ENCODE results near the gene MACROD1. TPM values are rescaled to one million over a fixed set of nuclear protein-coding genes. Genes with fewer than 3 reads are reported as not detected.
"Not testable (repeated sequence)": the region's sequence is repeated elsewhere in the genome, so short reads cannot be mapped to it uniquely, and the experiment has no call there.

Gene MACROD1
- total RNA-seq, 1 donor from 2014 or later = 29.6 TPM

DNA sequence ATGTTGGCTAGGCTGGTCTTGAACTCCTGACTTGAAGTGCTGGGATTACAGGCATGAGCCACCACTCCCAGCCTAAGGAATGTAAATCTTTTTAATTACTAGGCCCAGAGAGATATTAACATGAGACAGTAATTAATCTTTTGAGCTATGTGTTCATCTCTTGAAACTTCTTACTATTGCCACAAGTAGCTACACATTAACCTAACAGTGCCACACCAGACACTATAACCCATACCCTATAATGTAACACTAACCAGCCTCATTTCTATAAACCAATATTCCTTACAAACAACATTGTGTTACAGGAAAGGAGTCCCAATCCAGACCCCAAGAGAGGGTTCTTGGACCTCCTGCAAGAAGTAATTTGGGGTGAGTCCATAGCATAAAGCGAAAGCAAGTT, 199.5 kb downstream of the MACROD1 start:
- Mint-ChIP-seq H3K4me3 (ENCODE audit: unreplicated experiment) (no peak overlapping the region), H3K9me3 (ENCODE audit: unreplicated experiment) (no peaks in the 10 kb centered on the region), H3K27me3 (ENCODE audit: unreplicated experiment) (no peaks in the 10 kb centered on the region), H3K4me1 (ENCODE audit: unreplicated experiment) (peaks cover 3% of the 10 kb centered on the region), H3K27ac (ENCODE audit: unreplicated experiment) (no peak overlapping the region), H3K36me3 (ENCODE audit: unreplicated experiment) (no peaks in the 10 kb centered on the region)
- DNase-seq (ENCODE audit: extremely low spot score, unreplicated experiment) = no peak
- TF ChIP-seq, protein P1, sequence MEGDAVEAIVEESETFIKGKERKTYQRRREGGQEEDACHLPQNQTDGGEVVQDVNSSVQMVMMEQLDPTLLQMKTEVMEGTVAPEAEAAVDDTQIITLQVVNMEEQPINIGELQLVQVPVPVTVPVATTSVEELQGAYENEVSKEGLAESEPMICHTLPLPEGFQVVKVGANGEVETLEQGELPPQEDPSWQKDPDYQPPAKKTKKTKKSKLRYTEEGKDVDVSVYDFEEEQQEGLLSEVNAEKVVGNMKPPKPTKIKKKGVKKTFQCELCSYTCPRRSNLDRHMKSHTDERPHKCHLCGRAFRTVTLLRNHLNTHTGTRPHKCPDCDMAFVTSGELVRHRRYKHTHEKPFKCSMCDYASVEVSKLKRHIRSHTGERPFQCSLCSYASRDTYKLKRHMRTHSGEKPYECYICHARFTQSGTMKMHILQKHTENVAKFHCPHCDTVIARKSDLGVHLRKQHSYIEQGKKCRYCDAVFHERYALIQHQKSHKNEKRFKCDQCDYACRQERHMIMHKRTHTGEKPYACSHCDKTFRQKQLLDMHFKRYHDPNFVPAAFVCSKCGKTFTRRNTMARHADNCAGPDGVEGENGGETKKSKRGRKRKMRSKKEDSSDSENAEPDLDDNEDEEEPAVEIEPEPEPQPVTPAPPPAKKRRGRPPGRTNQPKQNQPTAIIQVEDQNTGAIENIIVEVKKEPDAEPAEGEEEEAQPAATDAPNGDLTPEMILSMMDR (IDR thresholded peaks at IDR 0.05) = no peak

GRCh38 chr11:63963895-63964294, 202.0 kb downstream of the MACROD1 start:
- not testable (repeated sequence) for H3K27me3 Mint-ChIP-seq (ENCODE audit: unreplicated experiment); H3K27ac Mint-ChIP-seq (ENCODE audit: unreplicated experiment); H3K36me3 Mint-ChIP-seq (ENCODE audit: unreplicated experiment); H3K4me3 Mint-ChIP-seq (ENCODE audit: unreplicated experiment); H3K9me3 Mint-ChIP-seq (ENCODE audit: unreplicated experiment); H3K4me1 Mint-ChIP-seq (ENCODE audit: unreplicated experiment); DNase-seq (ENCODE audit: extremely low spot score, unreplicated experiment)

- H3K27me3 Mint-ChIP-seq (ENCODE audit: unreplicated experiment) = no peaks in the 10 kb centered on the region
- no peaks in the 10 kb centered on the region for H3K9me3 Mint-ChIP-seq (ENCODE audit: unreplicated experiment)
- H3K4me3 Mint-ChIP-seq (ENCODE audit: unreplicated experiment) = no peak overlapping the region
- no peak for DNase-seq (ENCODE audit: extremely low spot score, unreplicated experiment)
- H3K36me3 Mint-ChIP-seq (ENCODE audit: unreplicated experiment) = no peaks in the 10 kb centered on the region
- H3K27ac Mint-ChIP-seq (ENCODE audit: unreplicated experiment) = no peak overlapping the region
- peaks cover 3% of the 10 kb centered on the region for H3K4me1 Mint-ChIP-seq (ENCODE audit: unreplicated experiment)
- TF ChIP-seq, protein P1 (IDR thresholded peaks at IDR 0.05) = no peak
Measured at GRCh38 chr11:63961608-63962412, 204.1 kb downstream of the MACROD1 start.

- H3K4me1 Mint-ChIP-seq (ENCODE audit: unreplicated experiment) = peaks cover 3% of the 10 kb centered on the region
- TF ChIP-seq, protein P1 (IDR thresholded peaks at IDR 0.05) = no peak
Measured at GRCh38 chr11:63958008-63958407, 207.9 kb downstream of the MACROD1 start.

GRCh38 chr11:63952570-63952969, 213.3 kb downstream of the MACROD1 start:
- TF ChIP-seq, protein P1 (IDR thresholded peaks at IDR 0.05) = no peak
- Mint-ChIP-seq H3K27me3 (ENCODE audit: unreplicated experiment) (no peaks in the 10 kb centered on the region), H3K27ac (ENCODE audit: unreplicated experiment) (no peak overlapping the region), H3K36me3 (ENCODE audit: unreplicated experiment) (peaks cover 33% of the 10 kb centered on the region), H3K4me3 (ENCODE audit: unreplicated experiment) (no peak overlapping the region), H3K9me3 (ENCODE audit: unreplicated experiment) (no peaks in the 10 kb centered on the region), H3K4me1 (ENCODE audit: unreplicated experiment) (peaks cover 8% of the 10 kb centered on the region)
- DNase-seq (ENCODE audit: extremely low spot score, unreplicated experiment) = no peak

More at GRCh38 chr11:63958008-63958407, 207.9 kb downstream of the MACROD1 start:
- Mint-ChIP-seq H3K4me3 (ENCODE audit: unreplicated experiment) (no peak overlapping the region), H3K27ac (ENCODE audit: unreplicated experiment) (no peak overlapping the region), H3K36me3 (ENCODE audit: unreplicated experiment) (peaks cover 20% of the 10 kb centered on the region), H3K9me3 (ENCODE audit: unreplicated experiment) (no peaks in the 10 kb centered on the region), H3K27me3 (ENCODE audit: unreplicated experiment) (no peaks in the 10 kb centered on the region)
- DNase-seq (ENCODE audit: extremely low spot score, unreplicated experiment) = no peak

Measured in osteocyte (in vitro differentiated cells).